ENCODE data around the gene ENO3.
"Not testable (repeated sequence)": the region's sequence is repeated elsewhere in the genome, so short reads cannot be mapped to it uniquely, and the experiment has no call there.

Gene ENO3

DNA sequence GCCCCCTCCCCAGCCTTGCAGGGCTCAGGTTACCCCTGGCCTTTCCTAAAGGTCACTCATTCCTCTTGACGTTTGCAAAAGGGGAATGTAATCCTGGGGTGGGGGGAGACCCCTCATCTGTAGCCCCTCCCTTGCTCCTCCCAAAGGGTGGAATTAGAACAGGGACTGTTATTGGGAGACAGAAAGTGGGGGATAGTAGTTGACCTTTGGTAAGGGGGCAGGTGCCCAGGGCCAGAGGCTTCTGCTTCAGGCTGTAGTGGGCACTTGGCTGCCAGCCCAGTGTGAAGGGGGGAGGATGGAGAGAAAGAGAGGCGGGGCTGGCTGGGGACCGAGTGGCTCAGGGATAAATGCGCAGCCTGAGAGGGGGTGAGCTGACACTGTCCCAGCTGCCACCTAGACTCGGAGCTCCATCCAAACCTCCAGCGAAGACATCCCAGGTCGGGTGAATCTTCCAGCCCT is at the start of gene ENO3:
TSS of gene ENO3 (plus strand) at position 374 of the 459 bp plus-strand sequence. CDS start 711 bp downstream, outside the sequence.
- no peak for DNase-seq (ENCODE audit: low read depth in 2 of 2)

GRCh38 chr17:4901648-4902344 is 49.1 kb upstream of the ENO3 start:
- DNase-seq (ENCODE audit: low read depth in 2 of 2) = no peak

- no peak for DNase-seq (ENCODE audit: low read depth in 2 of 2)
Measured at GRCh38 chr17:4902540-4902939, 48.4 kb upstream of the ENO3 start.

DNA sequence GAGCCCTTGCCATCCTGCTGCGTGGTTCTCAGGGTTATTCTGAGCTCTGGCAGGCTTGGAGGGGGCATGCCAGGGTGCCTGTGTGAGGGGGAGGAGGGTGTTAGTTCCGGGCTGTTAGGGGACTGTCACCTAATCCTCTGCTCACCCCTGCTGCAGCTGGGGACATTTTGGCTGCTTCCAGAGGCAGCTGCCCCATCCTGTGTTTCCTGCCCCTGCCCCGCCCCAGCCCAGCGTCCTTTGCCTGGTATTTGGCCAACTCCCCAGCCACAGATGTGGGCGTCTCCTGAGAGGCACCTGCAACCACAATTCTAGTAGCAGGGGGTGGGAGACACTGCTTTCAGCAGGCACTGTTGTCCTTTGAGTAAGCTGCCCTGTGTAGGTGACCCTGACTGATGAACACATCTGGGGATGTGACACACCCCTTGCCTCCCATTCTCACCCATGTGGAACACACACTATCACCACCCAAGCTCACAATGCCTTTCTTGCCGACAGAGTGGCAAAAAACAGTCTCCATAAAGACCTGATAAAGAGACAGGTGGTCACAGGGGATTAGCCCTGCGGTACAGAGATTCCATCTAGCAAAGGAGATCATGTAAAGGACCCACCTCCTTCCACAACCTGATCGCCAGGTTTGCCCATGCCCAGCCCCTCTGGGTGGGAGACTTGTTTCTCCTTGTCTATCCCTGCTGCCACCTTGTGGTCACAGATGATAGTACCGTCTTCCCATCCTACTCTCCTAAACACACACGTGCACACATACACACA is 47.7 kb upstream of the ENO3 start, which contains the start of gene CHRNE:
TSS of gene CHRNE (minus strand) at position 48 of the 768 bp plus-strand sequence. CDS start at position 13, 35 bp downstream.
- peak; percentile 52 to 67 for DNase-seq (ENCODE audit: low read depth in 2 of 2)

DNA sequence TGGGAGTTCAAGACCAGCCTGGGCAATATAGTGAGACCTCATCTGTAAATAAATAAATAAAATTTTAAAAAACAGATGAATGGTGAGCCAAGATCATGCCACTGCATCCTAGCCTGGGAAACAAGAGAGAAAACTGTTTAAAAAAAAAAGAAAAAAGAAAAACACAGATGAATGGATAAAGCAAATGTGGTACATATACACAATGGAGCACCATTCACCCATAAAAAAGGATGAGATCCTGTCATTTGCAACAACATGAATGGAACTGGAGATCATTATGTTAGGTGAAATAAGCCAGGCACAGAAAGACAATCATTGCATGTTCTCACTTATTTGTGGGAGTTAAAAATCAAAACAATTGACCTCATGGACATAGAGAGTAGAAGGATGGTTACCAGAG is 44.3 kb upstream of the ENO3 start:
- DNase-seq (ENCODE audit: low read depth in 2 of 2) = not testable (repeated sequence)

GRCh38 chr17:4908301-4908700 is 42.6 kb upstream of the ENO3 start:
- DNase-seq (ENCODE audit: low read depth in 2 of 2) = no peak

- peak; percentile 51 to 56 for DNase-seq (ENCODE audit: low read depth in 2 of 2)
Measured at GRCh38 chr17:4908711-4909496, 42.0 kb upstream of the ENO3 start.

- no peak for DNase-seq (ENCODE audit: low read depth in 2 of 2)
Measured at GRCh38 chr17:4913994-4914393, 36.9 kb upstream of the ENO3 start.

DNA sequence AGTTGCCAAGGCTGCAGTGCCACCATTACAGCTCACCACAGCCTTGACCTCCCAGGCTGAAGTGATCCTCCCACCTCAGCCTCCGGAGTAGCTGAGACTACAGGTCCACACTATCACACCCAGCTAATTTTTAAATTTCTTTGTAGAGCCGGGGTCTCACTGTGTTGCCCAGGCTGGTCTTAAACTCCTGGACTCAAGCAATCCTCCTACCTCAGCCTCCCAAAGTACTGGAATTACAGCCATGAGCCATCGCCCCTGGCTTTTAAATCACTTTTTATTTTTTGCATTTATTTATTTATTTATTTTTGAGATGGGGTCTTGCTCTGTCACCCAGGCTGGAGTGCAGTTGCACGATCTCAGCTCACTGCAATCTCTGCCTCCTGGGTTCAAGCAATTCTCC is 36.4 kb upstream of the ENO3 start:
- not testable (repeated sequence) for DNase-seq (ENCODE audit: low read depth in 2 of 2)

GRCh38 chr17:4919511-4920047 is 31.3 kb upstream of the ENO3 start:
- no peak for DNase-seq (ENCODE audit: low read depth in 2 of 2)

- DNase-seq (ENCODE audit: low read depth in 2 of 2) = no peak
Measured at GRCh38 chr17:4920351-4921048, 30.4 kb upstream of the ENO3 start.

- DNase-seq (ENCODE audit: low read depth in 2 of 2) = no peak
Measured at GRCh38 chr17:4921320-4921719, 29.6 kb upstream of the ENO3 start.

GRCh38 chr17:4926577-4927335 is 24.2 kb upstream of the ENO3 start:
- not testable (repeated sequence) for DNase-seq (ENCODE audit: low read depth in 2 of 2)

GRCh38 chr17:4928881-4929280 is 22.0 kb upstream of the ENO3 start:
- no peak for DNase-seq (ENCODE audit: low read depth in 2 of 2)

GRCh38 chr17:4931963-4932362 is 19.0 kb upstream of the ENO3 start, which contains the start of gene GP1BA:
TSS of gene GP1BA (plus strand) at chr17:4932277. CDS start at chr17:4932605, 328 bp downstream.
- DNase-seq (ENCODE audit: low read depth in 2 of 2) = no peak

- no peak for DNase-seq (ENCODE audit: low read depth in 2 of 2)
Measured at GRCh38 chr17:4932756-4933155, 18.2 kb upstream of the ENO3 start.

DNA sequence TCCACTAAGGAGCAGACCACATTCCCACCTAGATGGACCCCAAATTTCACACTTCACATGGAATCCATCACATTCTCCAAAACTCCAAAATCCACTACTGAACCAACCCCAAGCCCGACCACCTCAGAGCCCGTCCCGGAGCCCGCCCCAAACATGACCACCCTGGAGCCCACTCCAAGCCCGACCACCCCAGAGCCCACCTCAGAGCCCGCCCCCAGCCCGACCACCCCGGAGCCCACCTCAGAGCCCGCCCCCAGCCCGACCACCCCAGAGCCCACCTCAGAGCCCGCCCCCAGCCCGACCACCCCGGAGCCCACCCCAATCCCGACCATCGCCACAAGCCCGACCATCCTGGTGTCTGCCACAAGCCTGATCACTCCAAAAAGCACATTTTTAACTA is 17.3 kb upstream of the ENO3 start:
- no peak for DNase-seq (ENCODE audit: low read depth in 2 of 2)

GRCh38 chr17:4934173-4934979 is 16.5 kb upstream of the ENO3 start:
- no peak for DNase-seq (ENCODE audit: low read depth in 2 of 2)

DNA sequence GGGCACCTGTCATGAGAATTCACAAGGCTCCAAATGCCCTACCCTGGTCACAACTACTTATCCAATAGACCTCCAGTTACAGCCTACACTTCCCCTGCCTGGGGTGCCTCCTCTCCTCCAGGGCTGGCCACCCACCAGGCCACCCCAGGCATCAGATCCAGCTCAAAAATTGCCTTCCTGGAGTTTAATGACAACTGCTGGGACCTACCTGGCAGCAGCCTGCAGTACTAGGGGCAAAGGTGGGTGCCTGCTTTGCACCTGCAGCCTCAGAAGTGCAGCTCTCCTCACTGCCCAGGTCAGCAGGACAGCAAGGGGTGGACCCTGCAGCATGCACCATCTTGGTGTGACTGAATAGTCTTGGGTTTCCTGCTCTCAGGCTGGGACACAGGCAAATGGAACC is 15.3 kb upstream of the ENO3 start:
- DNase-seq (ENCODE audit: low read depth in 2 of 2) = no peak

DNA sequence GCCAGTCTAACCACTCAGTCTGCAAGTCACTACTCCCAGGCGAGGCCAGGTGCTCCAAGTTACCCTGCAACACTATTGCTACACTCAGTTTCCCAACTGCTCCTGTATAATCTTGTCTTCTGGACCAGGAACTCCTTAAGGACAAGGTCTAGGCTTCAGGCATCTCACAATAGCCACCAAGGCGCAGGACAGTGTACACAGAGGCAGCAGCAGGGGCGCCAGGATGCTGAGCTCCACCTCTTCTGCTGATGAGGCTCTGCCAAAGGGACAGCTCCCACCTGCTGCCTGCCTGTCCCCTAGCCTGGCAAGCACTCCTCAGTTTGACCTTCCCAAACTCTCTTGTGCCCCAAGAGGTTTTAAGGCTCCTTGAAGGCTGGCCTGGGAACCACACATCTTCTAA is 14.5 kb upstream of the ENO3 start:
- no peak for DNase-seq (ENCODE audit: low read depth in 2 of 2)

Measured in stimulated activated CD8-positive, alpha-beta memory T cell treated with anti-CD3 and anti-CD28 coated beads, Interleukin-7, amount 100 ng/mL, for 4 hours (primary cell).